HepG2 (cell line): ENCODE measurements around the gene HELB. TPM values are rescaled to one million over a fixed set of nuclear protein-coding genes. Genes with fewer than 3 reads are reported as not detected.

Experiments used
- CREB3 ChIP-seq: sonication (generic); formaldehyde crosslinking; IDR thresholded peaks from 2 replicates; pipeline ENCODE4 v1.5.0; 2020; ENCODE audit warnings: missing genetic modification reagents
- ERF ChIP-seq: IDR thresholded peaks from 2 replicates; pipeline ENCODE4 v1.6.1; 2018; ENCODE audit warnings: missing biosample characterization, missing genetic modification reagents
- ETS1 ChIP-seq: sonication (generic); formaldehyde crosslinking; IDR thresholded peaks from 2 replicates; pipeline ENCODE4 v1.4.0; 2020; ENCODE audit warnings: missing genetic modification reagents
- FOXO4 ChIP-seq: sonication (generic); formaldehyde crosslinking; conservative IDR thresholded peaks from 2 replicates; pipeline ENCODE4 v1.8.1; 2023; ENCODE audit warnings: missing genetic modification reagents
- HHEX ChIP-seq: IDR thresholded peaks from 2 replicates; pipeline ENCODE4 v1.6.1; 2016; ENCODE audit warnings: control low read depth
- KDM6A ChIP-seq: IDR thresholded peaks from 2 replicates; pipeline ENCODE4 v1.6.1; 2016; ENCODE audit warnings: low read depth
- MEIS2 ChIP-seq: sonication (generic); formaldehyde crosslinking; IDR thresholded peaks from 2 replicates; pipeline ENCODE4 v1.9.0; 2021; ENCODE audit warnings: mild to moderate bottlenecking, missing genetic modification reagents
- MTA3 ChIP-seq: sonication (generic); formaldehyde crosslinking; IDR thresholded peaks from 2 replicates; pipeline ENCODE4 v1.4.0; 2020; ENCODE audit warnings: missing genetic modification reagents
- NCOR1 ChIP-seq: fragments of 200-600 bp; sonication (generic); IDR thresholded peaks from 2 replicates; pipeline ENCODE4 v1.7.0; 2017; ENCODE audit warnings: antibody characterized with exemption, low read length, borderline replicate concordance
- POLR2AphosphoS2 ChIP-seq: IDR thresholded peaks from 2 replicates; pipeline ENCODE4 v1.6.1; 2011; ENCODE audit warnings: low read depth, low read length, improper control_type of control experiment
- RERE ChIP-seq: IDR thresholded peaks from 2 replicates; pipeline ENCODE4 v1.6.1; 2016; ENCODE audit warnings: low read depth, missing genetic modification reagents, missing compliant biosample characterization
- SOX13 ChIP-seq, 3 experiments: fragments of 450-650 bp in 1 of 3; sonication (generic) in 1 of 3; formaldehyde crosslinking in 1 of 3; IDR thresholded peaks in 2 of 3; conservative IDR thresholded peaks in 1 of 3; 2 replicates each; pipeline versions ENCODE4 v1.5.0 to v1.6.1; 2016 to 2020; ENCODE audit warnings: antibody characterized with exemption in 1 of 3, mild to moderate bottlenecking in 1 of 3, missing compliant biosample characterization in 1 of 3, missing genetic modification reagents in 1 of 3, moderate library complexity in 1 of 3
- ZBTB20 ChIP-seq: sonication (generic); formaldehyde crosslinking; IDR thresholded peaks from 2 replicates; pipeline ENCODE4 v1.8.1; 2023; ENCODE audit warnings: missing genetic modification reagents, low read depth, mild to moderate bottlenecking, borderline replicate concordance
- ZNF281 ChIP-seq: sonication (generic); formaldehyde crosslinking; IDR thresholded peaks from 2 replicates; pipeline ENCODE4 v1.4.0; 2020; ENCODE audit warnings: missing genetic modification reagents, borderline replicate concordance
- ZNF33A ChIP-seq: sonication (generic); formaldehyde crosslinking; IDR thresholded peaks from 2 replicates; pipeline ENCODE4 v1.5.1; 2020; ENCODE audit warnings: missing genetic modification reagents, mild to moderate bottlenecking, moderate library complexity, borderline replicate concordance
- ZNF737 ChIP-seq: sonication (generic); formaldehyde crosslinking; IDR thresholded peaks from 2 replicates; pipeline ENCODE4 v1.5.0; 2020; ENCODE audit warnings: missing genetic modification reagents, mild to moderate bottlenecking, borderline replicate concordance
- polyA plus RNA-seq, 8 experiments: library from polyadenylated mRNA; depleted of rRNA in 3 of 8; stranded (reverse) in 7 of 8; unstranded in 1 of 8; fragments of >200 nt; fragmentation: Illumina TruSeq in 4 of 8; extraction: Trizol in 4 of 8; gene quantifications; 2 replicates each; pipeline versions ENCODE4 v1.2.1 to v1.2.3, GENCODE V29; 2011 to 2016; ENCODE audit warnings: low read depth in 4 of 8, missing spikeins in 1 of 8, mixed read lengths in 1 of 8; ENCODE audit not compliant: insufficient read depth in 1 of 8
- total RNA-seq, 5 experiments: library from RNA; depleted of rRNA; stranded (reverse); fragments of >200 nt; fragmentation: Illumina TruSeq; extraction: Trizol; gene quantifications; 2 replicates each; pipeline ENCODE4 v1.2.3, GENCODE V29; 2016; ENCODE audit warnings: low read depth in 1 of 5

Gene HELB
- total and polyA plus RNA-seq, 2 of the 13 experiments (the other 11 are each of a cell fraction or from before 2014, with no cell fraction given): 1.7 to 3.7 TPM

- no peak for TF ChIP-seq FOXO4 (CRISPR knock-in tag)
- TF ChIP-seq ZBTB20 (CRISPR knock-in tag): no peak
- TF ChIP-seq ZNF33A (CRISPR knock-in tag): no peak
- TF ChIP-seq ETS1 (CRISPR knock-in tag): no peak
- no peak for TF ChIP-seq SOX13 (IDR thresholded peaks at IDR 0.05)
- peak in 1 of 2 experiments; percentile 12; a peak in 1 of 4 replicates for TF ChIP-seq SOX13 (CRISPR knock-in tag; conservative IDR thresholded peaks at IDR 0.05 in 1 of 2, IDR thresholded peaks at IDR 0.05 in 1 of 2)
- TF ChIP-seq ERF (CRISPR knock-in tag): peak; percentile 83
- TF ChIP-seq NCOR1: no peak; the same call in 1 of the 2 replicates
- TF ChIP-seq KDM6A (CRISPR knock-in tag): no peak
- TF ChIP-seq RERE (CRISPR knock-in tag): no peak
- no peak for TF ChIP-seq ZNF737 (CRISPR knock-in tag)
- TF ChIP-seq POLR2AphosphoS2: no peak
- no peak for TF ChIP-seq CREB3
- no peak for TF ChIP-seq MTA3
- peak; percentile 43; the same call in 1 of the 2 replicates for TF ChIP-seq MEIS2 (CRISPR knock-in tag)
- TF ChIP-seq HHEX (CRISPR knock-in tag): no peak
- 0 out of 2 replicates have a peak, but pooled peaks have one; percentile 4 for TF ChIP-seq ZNF281 (CRISPR knock-in tag)
Measured at GRCh38 chr12:66301944-66302826, at the start of gene HELB (continued).
